C4-2B (cell line): ENCODE measurements around the gene KIF26B.

ENCODE experiments used
- H3K27ac ChIP-seq: fragments of 450-650 bp; 2 replicates; pipeline ENCODE4 v1.5.1; 2017
- ZFX ChIP-seq: fragments of 450-650 bp; IDR thresholded peaks from 2 replicates; pipeline ENCODE4 v1.6.1; 2017
- TF ChIP-seq, protein P1 (sequence below): fragments of 450-650 bp; conservative IDR thresholded peaks from 2 replicates; pipeline ENCODE4 v1.5.1; 2017; ENCODE audit warnings: mild to moderate bottlenecking

The KIF26B gene

DNA sequence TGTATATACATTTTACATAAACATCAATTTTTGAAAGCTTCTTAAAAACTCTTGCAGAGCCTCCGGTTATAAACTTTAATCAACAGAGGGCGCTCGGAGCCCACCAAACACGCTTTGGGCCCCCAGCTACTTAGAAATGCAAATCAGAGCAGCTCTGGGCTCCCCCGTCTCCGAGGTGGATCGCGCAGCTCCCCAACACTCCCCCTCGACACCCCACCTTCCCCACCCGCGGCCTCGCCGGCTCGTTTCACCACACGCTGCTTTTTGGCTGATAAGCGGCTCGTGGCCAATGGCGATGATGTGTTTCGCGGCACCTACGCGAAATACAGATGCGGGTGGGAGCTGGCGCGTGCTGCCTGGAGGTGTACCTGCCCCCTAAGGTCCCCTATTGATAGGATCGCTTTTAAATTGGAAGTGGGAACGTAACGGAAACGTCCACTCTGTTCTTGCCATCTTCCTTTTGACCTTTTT, 1.7 kb upstream of the KIF26B start:
- no peak for TF ChIP-seq ZFX
- TF ChIP-seq, protein P1, sequence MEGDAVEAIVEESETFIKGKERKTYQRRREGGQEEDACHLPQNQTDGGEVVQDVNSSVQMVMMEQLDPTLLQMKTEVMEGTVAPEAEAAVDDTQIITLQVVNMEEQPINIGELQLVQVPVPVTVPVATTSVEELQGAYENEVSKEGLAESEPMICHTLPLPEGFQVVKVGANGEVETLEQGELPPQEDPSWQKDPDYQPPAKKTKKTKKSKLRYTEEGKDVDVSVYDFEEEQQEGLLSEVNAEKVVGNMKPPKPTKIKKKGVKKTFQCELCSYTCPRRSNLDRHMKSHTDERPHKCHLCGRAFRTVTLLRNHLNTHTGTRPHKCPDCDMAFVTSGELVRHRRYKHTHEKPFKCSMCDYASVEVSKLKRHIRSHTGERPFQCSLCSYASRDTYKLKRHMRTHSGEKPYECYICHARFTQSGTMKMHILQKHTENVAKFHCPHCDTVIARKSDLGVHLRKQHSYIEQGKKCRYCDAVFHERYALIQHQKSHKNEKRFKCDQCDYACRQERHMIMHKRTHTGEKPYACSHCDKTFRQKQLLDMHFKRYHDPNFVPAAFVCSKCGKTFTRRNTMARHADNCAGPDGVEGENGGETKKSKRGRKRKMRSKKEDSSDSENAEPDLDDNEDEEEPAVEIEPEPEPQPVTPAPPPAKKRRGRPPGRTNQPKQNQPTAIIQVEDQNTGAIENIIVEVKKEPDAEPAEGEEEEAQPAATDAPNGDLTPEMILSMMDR, result peak; percentile 88
- no peak overlapping the region for H3K27ac ChIP-seq

DNA sequence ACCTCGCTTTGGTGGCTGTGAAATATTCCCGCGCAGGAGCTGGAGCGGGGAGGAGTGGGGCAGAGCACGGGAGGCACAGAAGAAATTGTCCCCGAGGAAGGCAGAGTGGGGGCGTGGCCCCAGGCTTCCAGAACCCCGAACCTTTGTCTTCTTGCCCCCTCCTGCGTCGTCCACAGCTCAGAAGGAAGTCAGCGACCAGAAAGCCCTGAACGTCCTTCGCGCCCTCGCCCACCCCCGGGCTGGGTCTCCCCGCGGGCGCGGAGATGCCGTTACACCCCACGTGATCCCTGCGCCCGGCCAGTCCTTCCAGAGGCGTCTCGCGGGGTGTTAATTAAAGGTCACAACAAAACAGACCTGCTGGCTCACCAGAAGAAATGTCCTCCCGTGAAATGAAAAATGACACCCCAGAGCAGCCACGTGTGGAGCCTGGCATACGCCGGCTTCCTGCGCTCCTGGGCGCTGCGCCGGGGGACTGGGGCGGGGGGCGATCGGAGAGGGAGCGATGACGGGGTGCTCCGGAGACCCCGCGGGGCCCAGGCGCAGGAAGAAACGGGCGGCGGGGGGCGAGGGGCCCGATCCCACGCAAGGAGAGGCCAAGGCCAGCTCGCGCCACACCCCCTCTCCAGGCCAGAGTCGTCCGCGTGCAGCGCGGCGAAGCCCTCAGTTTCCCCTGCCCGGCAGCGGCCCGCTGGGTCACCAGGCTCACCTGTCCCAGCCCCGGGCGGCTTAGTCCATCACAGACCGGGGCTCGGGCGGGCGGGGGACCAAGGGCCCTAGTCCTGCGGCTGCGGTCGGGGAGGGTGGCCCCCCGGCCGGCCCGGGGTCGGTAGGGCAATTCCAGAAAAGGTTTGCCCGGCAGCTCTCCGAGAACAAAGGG, 995 bp upstream of the KIF26B start:
- no peak overlapping the region for H3K27ac ChIP-seq
- TF ChIP-seq ZFX, result no peak
- TF ChIP-seq, protein P1, result no peak

DNA sequence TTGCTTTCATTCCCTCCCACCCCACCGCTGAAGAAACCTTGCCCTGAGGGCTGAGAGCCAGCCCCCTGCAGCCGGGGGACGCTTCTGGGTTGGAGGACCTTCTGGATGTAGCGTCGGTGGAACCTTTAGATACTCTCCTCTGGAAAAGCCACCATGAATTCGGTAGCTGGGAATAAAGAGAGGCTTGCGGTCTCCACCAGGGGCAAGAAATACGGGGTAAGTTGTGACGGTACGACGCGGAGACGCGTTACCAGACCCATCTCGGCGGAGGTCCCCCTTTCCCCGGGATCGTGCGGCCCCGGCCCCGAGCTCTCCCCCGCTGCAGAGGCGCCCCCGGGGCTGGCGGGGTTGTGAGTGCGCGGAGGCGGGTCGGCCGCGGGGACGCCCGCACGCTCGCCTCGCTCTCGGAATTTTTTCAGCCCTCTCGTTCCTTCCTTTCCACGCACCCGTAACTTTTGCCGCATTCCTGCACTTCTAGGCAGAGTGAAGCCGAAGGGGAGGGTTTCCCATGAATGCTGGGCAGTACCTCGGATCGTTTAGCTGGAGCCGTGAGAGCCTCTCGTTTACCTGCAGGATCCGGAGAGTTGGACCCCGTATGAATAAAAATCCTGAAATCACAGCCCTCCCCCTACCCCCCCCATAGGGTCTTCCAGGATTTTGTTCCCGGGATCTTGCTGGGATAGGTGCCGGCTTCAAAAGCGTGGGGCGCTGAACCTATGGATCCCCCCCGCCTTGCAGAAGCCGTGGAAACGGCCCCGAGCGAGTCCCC, 671 bp downstream of the KIF26B start:
- TF ChIP-seq ZFX, result no peak
- TF ChIP-seq, protein P1, result no peak
- no peak overlapping the region for H3K27ac ChIP-seq

DNA sequence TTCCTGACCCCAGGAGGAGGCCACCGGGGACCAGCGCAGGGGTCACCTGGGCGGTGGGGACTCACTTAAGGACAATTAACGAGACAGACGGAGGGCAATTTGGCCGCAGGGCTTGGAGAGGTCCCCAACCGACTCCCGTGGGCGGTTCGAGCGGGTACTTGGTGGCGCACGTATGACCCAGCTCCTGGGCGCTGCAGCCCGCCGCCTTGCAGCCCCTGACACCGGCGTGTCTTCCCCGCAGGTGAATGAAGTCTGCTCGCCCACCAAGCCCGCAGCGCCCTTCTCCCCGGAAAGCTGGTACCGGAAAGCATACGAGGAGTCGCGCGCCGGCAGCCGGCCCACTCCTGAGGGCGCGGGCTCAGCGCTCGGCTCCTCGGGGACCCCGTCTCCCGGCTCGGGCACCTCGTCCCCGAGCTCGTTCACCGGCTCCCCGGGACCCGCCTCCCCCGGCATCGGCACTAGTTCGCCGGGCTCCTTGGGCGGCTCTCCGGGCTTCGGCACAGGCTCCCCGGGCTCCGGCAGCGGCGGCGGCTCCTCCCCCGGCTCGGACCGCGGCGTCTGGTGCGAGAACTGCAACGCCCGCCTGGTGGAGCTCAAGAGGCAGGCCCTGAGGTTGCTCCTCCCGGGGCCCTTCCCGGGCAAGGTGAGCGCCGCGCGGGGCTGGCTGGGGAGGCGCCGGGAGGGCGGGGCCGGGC, 1.4 kb downstream of the KIF26B start:
- H3K27ac ChIP-seq, result no peak overlapping the region
- TF ChIP-seq, protein P1, result peak; percentile 93
- TF ChIP-seq ZFX, result no peak

DNA sequence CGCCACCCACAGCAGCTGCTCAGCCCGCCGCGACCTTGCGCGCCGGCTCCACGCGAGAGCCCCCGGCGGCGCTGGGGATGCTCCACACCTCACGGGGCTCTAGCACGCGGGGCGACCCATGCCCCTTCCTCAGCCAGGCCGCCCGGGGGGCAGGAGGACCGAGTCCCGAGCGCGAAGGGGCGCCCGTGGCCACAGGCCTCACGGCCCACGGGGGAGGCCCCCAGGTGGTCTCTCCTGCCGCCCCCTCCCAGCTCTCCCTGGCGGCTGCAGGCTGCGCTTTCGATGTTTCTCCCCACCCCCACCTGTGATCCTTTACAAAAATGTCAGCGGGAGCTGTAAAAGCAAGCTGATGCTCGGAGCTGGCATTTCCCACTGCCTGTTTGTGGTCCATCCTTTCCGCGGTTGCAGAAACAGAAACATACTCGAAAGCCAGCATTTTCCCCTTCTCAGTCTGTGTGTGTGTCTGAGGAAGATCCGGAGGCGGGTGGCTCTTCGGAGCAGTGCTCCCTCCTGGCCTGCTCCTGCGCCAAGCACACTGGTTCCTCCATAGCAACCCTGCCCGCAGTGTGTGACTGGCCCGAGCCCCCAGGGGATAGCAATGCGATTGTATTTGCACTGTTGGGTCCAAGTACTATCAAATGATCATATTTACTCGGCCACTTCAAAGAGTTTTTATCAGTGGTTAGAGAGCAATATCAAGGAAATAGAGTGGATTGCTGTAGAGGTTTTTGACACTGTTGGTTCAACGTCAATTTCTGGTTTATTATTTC, 2.1 kb downstream of the KIF26B start:
- no peak for TF ChIP-seq ZFX
- TF ChIP-seq, protein P1, result peak; percentile 60
- H3K27ac ChIP-seq, result no peak overlapping the region

DNA sequence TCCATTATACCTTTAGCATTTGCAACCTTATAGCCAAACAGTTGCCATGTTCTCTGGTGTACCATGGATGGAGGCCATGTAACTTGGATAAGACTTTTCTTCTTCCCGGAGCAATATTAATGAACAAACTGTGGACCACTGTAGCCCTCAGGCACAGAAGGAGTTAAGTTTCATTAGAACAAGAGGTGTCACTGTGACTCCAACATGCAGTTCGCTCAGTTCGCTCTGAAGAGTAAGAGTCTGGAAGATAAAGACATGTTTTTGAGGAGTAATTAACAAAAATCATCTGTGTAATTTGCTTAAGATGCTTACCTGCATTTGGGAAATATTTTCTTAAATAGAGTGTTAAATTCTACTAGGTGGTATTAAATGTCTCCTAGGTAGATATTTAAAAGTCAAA, 4.1 kb downstream of the KIF26B start:
- TF ChIP-seq ZFX, result no peak
- TF ChIP-seq, protein P1, result no peak
- no peak overlapping the region for H3K27ac ChIP-seq
